Vagina (tissue), 2 donors: ENCODE results near the gene MANEAL.

Experiments
- POLR2A ChIP-seq, 2 donors: fragments of 450-650 bp; IDR thresholded peaks; one replicate each; pipeline ENCODE4 v1.6.1; 2017; ENCODE audit warnings: antibody characterized with exemption in 2 of 2, mild to moderate bottlenecking in 2 of 2, moderate library complexity in 2 of 2
- POLR2AphosphoS5 ChIP-seq, 2 donors: sonication (generic); formaldehyde crosslinking; IDR thresholded peaks; one replicate each; pipeline ENCODE4 v1.9.0; 2017; ENCODE audit warnings: antibody characterized with exemption in 2 of 2, mild to moderate bottlenecking in 2 of 2, low read depth in 1 of 2; ENCODE audit not compliant: insufficient read depth in 1 of 2
- TF ChIP-seq, protein P1 (sequence below), 3 experiments: fragments of 450-650 bp in 2 of 3; fragments of 200-600 bp in 1 of 3; sonication (generic) in 1 of 3; IDR thresholded peaks; one replicate each; pipeline ENCODE4 v1.5.1; 2017 to 2019; ENCODE audit warnings: antibody characterized with exemption in 3 of 3, mild to moderate bottlenecking in 2 of 3, moderate library complexity in 2 of 3

DNA sequence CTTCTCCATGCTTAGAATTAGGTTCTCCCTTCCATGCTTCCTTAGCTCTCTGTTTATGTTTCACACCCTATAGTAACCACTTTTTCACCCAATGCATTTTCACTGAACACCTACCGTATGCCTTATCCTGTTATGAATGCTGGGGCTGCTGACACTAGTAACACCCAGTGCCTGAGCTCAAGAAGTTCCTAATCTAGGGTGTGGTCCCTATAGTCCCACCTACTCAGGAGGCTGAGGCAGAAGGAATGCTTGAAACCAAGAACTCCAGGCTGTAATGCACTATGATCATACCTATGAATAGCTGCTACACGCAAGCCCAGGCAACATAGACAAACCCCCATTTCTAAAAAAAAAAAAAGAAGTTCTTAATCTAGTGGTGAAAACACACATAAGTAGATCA lies 34.2 kb upstream of the MANEAL start:
- TF ChIP-seq, protein P1, sequence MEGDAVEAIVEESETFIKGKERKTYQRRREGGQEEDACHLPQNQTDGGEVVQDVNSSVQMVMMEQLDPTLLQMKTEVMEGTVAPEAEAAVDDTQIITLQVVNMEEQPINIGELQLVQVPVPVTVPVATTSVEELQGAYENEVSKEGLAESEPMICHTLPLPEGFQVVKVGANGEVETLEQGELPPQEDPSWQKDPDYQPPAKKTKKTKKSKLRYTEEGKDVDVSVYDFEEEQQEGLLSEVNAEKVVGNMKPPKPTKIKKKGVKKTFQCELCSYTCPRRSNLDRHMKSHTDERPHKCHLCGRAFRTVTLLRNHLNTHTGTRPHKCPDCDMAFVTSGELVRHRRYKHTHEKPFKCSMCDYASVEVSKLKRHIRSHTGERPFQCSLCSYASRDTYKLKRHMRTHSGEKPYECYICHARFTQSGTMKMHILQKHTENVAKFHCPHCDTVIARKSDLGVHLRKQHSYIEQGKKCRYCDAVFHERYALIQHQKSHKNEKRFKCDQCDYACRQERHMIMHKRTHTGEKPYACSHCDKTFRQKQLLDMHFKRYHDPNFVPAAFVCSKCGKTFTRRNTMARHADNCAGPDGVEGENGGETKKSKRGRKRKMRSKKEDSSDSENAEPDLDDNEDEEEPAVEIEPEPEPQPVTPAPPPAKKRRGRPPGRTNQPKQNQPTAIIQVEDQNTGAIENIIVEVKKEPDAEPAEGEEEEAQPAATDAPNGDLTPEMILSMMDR (IDR thresholded peaks at IDR 0.05), result no peak
- no peak for TF ChIP-seq POLR2AphosphoS5 (IDR thresholded peaks at IDR 0.05; ENCODE audit: insufficient read depth in 1 of 2, low read depth in 1 of 2)
- no peak for TF ChIP-seq POLR2A (IDR thresholded peaks at IDR 0.05)
